ENCODE measurements around the gene CEACAM20. TPM values are rescaled to one million over a fixed set of nuclear protein-coding genes. Genes with fewer than 3 reads are reported as not detected.

The CEACAM20 gene
- polyA plus RNA-seq, 3 donors: not detected

Small RNA genes within 50 kb of the gene (small RNA-seq; reads per million reads assigned to genes)
- not detected for gene AC243964.1 (ENCODE audit: insufficient read length, low read depth)

Other genes starting within 250 kb of the CEACAM20 start
- 1 to 10 TPM in 1 of 3 donors, under 1 TPM in 2; 0.64 to 3.0 (median 0.92) TPM for gene ZNF235, start 224.7 kb downstream of the CEACAM20 start, polyA plus RNA-seq
- gene ZNF112, start 173.0 kb downstream of the CEACAM20 start, polyA plus RNA-seq: under 1 TPM in 1 of 3 donors, not detected in 2; 0.03 TPM
- gene ZNF285, start 128.1 kb downstream of the CEACAM20 start, polyA plus RNA-seq: under 1 TPM in 2 of 3 donors, not detected in 1; 0.07 to 0.09 TPM
- under 1 TPM in 1 of 3 donors, not detected in 2; 0.03 TPM for gene ZNF229, start 81.2 kb downstream of the CEACAM20 start, polyA plus RNA-seq
- 1 to 10 TPM; 1.2 to 3.5 (median 2.7) TPM for gene ZNF180, start 29.2 kb downstream of the CEACAM20 start, polyA plus RNA-seq
- under 1 TPM; 0.23 to 0.46 (median 0.44) TPM for gene IGSF23, start 83.9 kb upstream of the CEACAM20 start, polyA plus RNA-seq
- gene PVR, start 114.2 kb upstream of the CEACAM20 start, polyA plus RNA-seq: 10 to 100 TPM; 10.1 to 20.2 (median 12.9) TPM
- gene CEACAM19, start 141.8 kb upstream of the CEACAM20 start, polyA plus RNA-seq: 1 to 10 TPM in 1 of 3 donors, not detected in 2; 7.6 TPM
- gene CEACAM16, start 169.5 kb upstream of the CEACAM20 start, polyA plus RNA-seq: not detected
- 100 to 1,000 TPM in 1 of 3 donors, 10 to 100 TPM in 2; 18.7 to 160 (median 23.1) TPM for gene BCL3, start 219.0 kb upstream of the CEACAM20 start, polyA plus RNA-seq
- not detected for gene CBLC, start 248.2 kb upstream of the CEACAM20 start, polyA plus RNA-seq